HepG2 (cell line): ENCODE data around the gene DGAT2. TPM values are rescaled to one million over a fixed set of nuclear protein-coding genes. Genes with fewer than 3 reads are reported as not detected.

ENCODE experiments used
- AKAP8 ChIP-seq: sonication (generic); formaldehyde crosslinking; IDR thresholded peaks from 2 replicates; pipeline ENCODE4 v1.5.1; 2020; ENCODE audit warnings: mild to moderate bottlenecking, missing genetic modification reagents
- LCORL ChIP-seq, 2 experiments: fragments of 450-650 bp in 1 of 2; sonication (generic) in 1 of 2; formaldehyde crosslinking in 1 of 2; IDR thresholded peaks; 2 replicates each; pipeline versions ENCODE4 v1.5.0 to v1.6.1; 2017 to 2020; ENCODE audit warnings: antibody characterized with exemption in 1 of 2, missing genetic modification reagents in 1 of 2
- PBX2 ChIP-seq: IDR thresholded peaks from 2 replicates; pipeline ENCODE4 v1.6.1; 2016; ENCODE audit warnings: control low read depth
- PLSCR1 ChIP-seq: sonication (generic); formaldehyde crosslinking; IDR thresholded peaks from 2 replicates; pipeline ENCODE4 v1.5.0; 2020; ENCODE audit warnings: missing genetic modification reagents, mild to moderate bottlenecking, borderline replicate concordance
- PRDM10 ChIP-seq: sonication (generic); formaldehyde crosslinking; IDR thresholded peaks from 2 replicates; pipeline ENCODE4 v1.4.0; 2020; ENCODE audit warnings: low read depth, missing genetic modification reagents
- REPIN1 ChIP-seq: sonication (generic); formaldehyde crosslinking; IDR thresholded peaks from 2 replicates; pipeline ENCODE4 v1.8.0; 2022; ENCODE audit warnings: missing genetic modification reagents, low read depth, mild to moderate bottlenecking, borderline replicate concordance
- RXRB ChIP-seq: IDR thresholded peaks from 2 replicates; pipeline ENCODE4 v1.6.1; 2016; ENCODE audit warnings: borderline replicate concordance, missing genetic modification reagents, missing compliant biosample characterization
- SAP130 ChIP-seq: IDR thresholded peaks from 2 replicates; pipeline ENCODE4 v1.6.1; 2016; ENCODE audit warnings: low read depth
- ZKSCAN5 ChIP-seq: sonication (generic); formaldehyde crosslinking; IDR thresholded peaks from 2 replicates; pipeline ENCODE4 v1.5.1; 2020; ENCODE audit warnings: mild to moderate bottlenecking, missing genetic modification reagents
- ZNF224 ChIP-seq: sonication (generic); formaldehyde crosslinking; IDR thresholded peaks from 2 replicates; pipeline ENCODE4 v1.5.0; 2020; ENCODE audit warnings: mild to moderate bottlenecking, missing genetic modification reagents
- ZNF362 ChIP-seq: sonication (generic); formaldehyde crosslinking; IDR thresholded peaks from 2 replicates; pipeline ENCODE4 v1.4.0; 2020; ENCODE audit warnings: missing genetic modification reagents, mild to moderate bottlenecking, borderline replicate concordance
- ZNF556 ChIP-seq: sonication (generic); formaldehyde crosslinking; IDR thresholded peaks from 2 replicates; pipeline ENCODE4 v1.4.0; 2020; ENCODE audit warnings: mild to moderate bottlenecking, missing genetic modification reagents, borderline replicate concordance
- ZNF616 ChIP-seq: sonication (generic); formaldehyde crosslinking; IDR thresholded peaks from 2 replicates; pipeline ENCODE4 v1.5.0; 2020; ENCODE audit warnings: low read depth, mild to moderate bottlenecking, missing genetic modification reagents
- ZNF687 ChIP-seq: sonication (generic); formaldehyde crosslinking; IDR thresholded peaks from 2 replicates; pipeline ENCODE4 v1.5.1; 2020; ENCODE audit warnings: mild to moderate bottlenecking, missing genetic modification reagents, moderate library complexity
- ZNF878 ChIP-seq: sonication (generic); formaldehyde crosslinking; IDR thresholded peaks from 2 replicates; pipeline ENCODE4 v1.8.1; 2023; ENCODE audit warnings: mild to moderate bottlenecking, missing genetic modification reagents, moderate library complexity
- ZNF891 ChIP-seq: sonication (generic); formaldehyde crosslinking; IDR thresholded peaks from 2 replicates; pipeline ENCODE4 v1.5.0; 2020; ENCODE audit warnings: mild to moderate bottlenecking, missing genetic modification reagents
- polyA plus RNA-seq, 8 experiments: library from polyadenylated mRNA; depleted of rRNA in 3 of 8; stranded (reverse) in 7 of 8; unstranded in 1 of 8; fragments of >200 nt; fragmentation: Illumina TruSeq in 4 of 8; extraction: Trizol in 4 of 8; gene quantifications; 2 replicates each; pipeline versions ENCODE4 v1.2.1 to v1.2.3, GENCODE V29; 2011 to 2016; ENCODE audit warnings: low read depth in 4 of 8, missing spikeins in 1 of 8, mixed read lengths in 1 of 8; ENCODE audit not compliant: insufficient read depth in 1 of 8
- total RNA-seq, 5 experiments: library from RNA; depleted of rRNA; stranded (reverse); fragments of >200 nt; fragmentation: Illumina TruSeq; extraction: Trizol; gene quantifications; 2 replicates each; pipeline ENCODE4 v1.2.3, GENCODE V29; 2016; ENCODE audit warnings: low read depth in 1 of 5

The DGAT2 gene
- total and polyA plus RNA-seq, 2 of the 13 experiments (the other 11 are each of a cell fraction or from before 2014, with no cell fraction given): 39.0 to 65.6 TPM

- peak; percentile 72 for TF ChIP-seq ZNF687
- TF ChIP-seq SAP130: peak; percentile 35; the same call in 1 of the 2 replicates
- no peak; the same call in 1 of the 2 replicates for TF ChIP-seq PRDM10
- TF ChIP-seq PLSCR1: no peak
- TF ChIP-seq ZKSCAN5 (CRISPR knock-in tag): 0 out of 2 replicates have a peak, but pooled peaks have one; percentile 24
- TF ChIP-seq ZNF362: no peak
- no peak for TF ChIP-seq PBX2 (CRISPR knock-in tag)
- TF ChIP-seq REPIN1 (CRISPR knock-in tag): peak; percentile 55; the same call in 1 of the 2 replicates
- peak; percentile 67; the same call in 1 of the 2 replicates for TF ChIP-seq ZNF891 (CRISPR knock-in tag)
- TF ChIP-seq RXRB (CRISPR knock-in tag): 0 out of 2 replicates have a peak, but pooled peaks have one; percentile 26
- TF ChIP-seq LCORL (IDR thresholded peaks at IDR 0.05): no peak
- peak; percentile 87 for TF ChIP-seq LCORL (CRISPR knock-in tag; IDR thresholded peaks at IDR 0.05)
- TF ChIP-seq ZNF878 (CRISPR knock-in tag): no peak
- TF ChIP-seq ZNF556: peak; percentile 49; the same call in 1 of the 2 replicates
- TF ChIP-seq ZNF616 (CRISPR knock-in tag): no peak
- no peak for TF ChIP-seq ZNF224 (CRISPR knock-in tag)
- no peak for TF ChIP-seq AKAP8
Observed at GRCh38 chr11:75795276-75796090, 26.9 kb downstream of the DGAT2 start (continued).
